M059J (cell line): ENCODE data around the gene FKBP2. TPM values are rescaled to one million over a fixed set of nuclear protein-coding genes. Genes with fewer than 3 reads are reported as not detected.

ENCODE experiments used
- DNase-seq: peaks from one replicate; pipeline ENCODE4 v3.0.0-alpha.2; 2012; ENCODE audit warnings: low read depth
- total RNA-seq: library from RNA; depleted of rRNA; stranded (reverse); fragments of >200 nt; shearing (Covaris generic); gene quantifications from 2 replicates; pipeline ENCODE4 v1.2.3, GENCODE V29; 2014; rRNA removed

Gene FKBP2
- total RNA-seq, result 100 and 104 TPM in 2 replicates

DNA sequence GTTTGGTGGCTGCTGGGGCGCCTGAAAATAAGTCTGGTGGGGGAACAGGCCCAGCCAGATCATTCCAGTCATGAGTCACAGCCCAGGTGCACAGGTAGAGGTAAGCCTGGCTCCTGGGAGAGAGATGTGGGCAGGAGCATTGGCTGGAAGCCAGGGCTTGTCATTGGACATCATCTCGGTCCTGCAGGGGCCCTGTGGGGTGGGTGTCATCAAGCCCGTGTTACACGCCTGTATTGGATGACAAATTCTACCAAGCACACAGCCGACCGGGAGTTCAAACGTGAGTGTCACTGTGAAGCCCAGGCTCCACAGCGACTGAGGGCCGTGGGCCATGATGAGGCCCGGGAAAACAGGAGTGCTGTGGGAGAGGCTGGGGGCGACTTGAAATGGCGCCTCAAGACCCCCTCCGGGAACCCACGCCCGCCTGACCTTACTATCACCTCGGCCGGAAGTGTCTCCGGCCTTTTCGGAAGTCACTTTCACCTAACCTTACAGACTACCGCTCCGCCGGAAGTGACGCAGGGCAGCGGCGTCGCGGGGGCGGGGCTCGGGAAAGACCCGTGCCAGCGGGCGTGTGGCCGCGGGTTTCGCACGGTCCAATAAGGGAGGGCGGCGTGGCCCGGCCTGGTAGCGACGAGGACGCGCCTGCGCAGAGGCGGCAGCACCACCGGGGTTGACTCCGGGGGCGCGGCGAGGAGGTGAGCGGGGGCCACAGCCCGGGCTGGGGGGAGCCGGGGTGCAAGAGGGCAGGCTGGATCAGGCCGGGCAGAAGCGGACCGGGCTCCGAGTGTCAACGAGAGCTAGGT, at the start of gene FKBP2:
Gene FKBP2, plus strand, starts transcription at position 661 of the 806 bp plus-strand sequence. CDS start 1,293 bp downstream, outside the sequence.
- DNase-seq, result peak; percentile 96

DNA sequence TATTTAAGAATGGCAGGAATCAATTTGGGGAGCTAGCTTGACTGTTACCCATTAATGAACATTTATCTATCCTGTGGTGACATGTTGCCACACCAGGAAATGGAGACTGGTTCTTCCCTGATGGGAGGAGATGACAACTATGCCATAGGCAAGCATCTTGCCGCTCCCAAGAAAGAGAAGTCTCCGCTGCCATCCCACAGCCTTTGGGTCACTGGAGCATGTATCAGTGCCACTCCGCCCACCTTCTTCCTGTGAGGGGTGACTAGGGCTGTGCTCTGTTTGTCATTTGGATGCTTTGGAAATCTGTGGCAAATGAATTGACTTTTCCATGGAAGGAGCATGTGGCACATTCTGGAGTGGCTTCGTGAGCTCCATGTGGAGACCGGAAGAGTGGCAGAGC, 48.5 kb upstream of the FKBP2 start:
- no peak for DNase-seq

DNA sequence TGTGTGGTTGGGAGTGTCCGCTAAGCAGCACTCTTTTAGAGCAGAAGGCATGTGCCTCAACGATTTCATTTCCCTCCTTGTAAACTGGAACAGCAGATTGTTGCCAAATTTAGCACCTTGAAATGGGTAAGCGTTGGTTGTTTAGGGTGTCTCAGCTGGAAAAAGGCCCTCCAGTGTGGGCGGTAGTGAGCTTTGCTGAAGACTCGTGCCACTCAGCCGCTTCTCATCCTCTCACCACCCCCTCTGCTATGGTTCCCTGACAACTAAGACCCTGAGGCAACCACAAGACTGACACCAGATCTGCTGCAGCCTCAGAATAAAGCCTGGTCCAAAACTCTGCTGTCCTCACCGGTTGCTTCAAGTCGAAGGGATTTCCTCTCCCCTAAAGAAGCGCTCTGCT, 44.3 kb upstream of the FKBP2 start:
- no peak for DNase-seq

- no peak for DNase-seq
Measured at GRCh38 chr11:64198511-64198910, 42.4 kb upstream of the FKBP2 start.

GRCh38 chr11:64201543-64201942, 39.4 kb upstream of the FKBP2 start:
- no peak for DNase-seq

DNA sequence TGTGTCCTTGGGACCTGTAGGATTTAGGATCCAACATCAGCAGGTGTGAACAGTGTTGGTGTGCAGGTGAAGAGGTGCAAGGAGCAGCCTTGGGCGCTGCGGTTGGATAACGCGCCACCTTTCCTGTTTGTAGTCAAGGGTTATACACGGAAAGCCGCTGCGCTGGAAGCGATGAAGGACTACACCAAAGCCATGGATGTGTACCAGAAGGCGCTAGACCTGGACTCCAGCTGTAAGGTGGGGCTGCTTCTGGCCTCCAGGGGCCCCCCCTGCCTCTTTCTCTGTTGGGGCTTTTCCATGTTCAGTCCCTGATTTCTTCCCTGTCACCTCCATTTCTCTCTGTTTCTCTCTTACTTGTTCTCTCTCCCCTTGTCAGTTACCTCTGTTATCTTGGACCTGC, 37.9 kb upstream of the FKBP2 start:
- no peak for DNase-seq

DNA sequence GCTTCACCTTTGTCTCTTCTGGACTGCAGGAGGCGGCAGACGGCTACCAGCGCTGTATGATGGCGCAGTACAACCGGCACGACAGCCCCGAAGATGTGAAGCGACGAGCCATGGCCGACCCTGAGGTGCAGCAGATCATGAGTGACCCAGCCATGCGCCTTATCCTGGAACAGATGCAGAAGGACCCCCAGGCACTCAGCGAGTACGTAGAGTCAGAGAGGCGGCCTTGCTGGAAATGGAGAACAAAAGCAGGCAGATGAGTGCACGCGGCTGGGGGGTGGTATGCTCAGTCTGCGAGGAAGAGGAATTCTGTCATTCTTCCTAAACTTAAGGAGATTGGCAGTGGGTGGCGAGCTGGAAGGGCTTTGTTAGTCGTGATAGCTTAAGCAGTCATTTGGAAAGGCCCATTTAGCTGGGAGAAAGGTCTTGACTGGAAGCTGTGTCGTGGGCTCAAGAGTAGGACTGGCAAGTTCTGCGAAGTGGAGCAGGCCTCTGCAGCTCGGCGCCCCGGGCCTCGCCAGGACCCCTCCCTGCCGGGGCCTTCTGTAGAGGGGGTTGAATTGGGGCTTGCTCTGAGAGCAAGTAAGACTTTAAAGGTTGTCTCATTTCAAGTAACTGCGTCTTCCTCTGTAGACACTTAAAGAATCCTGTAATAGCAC, 37.3 kb upstream of the FKBP2 start:
- no peak for DNase-seq

- no peak for DNase-seq
Measured at GRCh38 chr11:64204080-64204440, 36.8 kb upstream of the FKBP2 start.

- DNase-seq, result peak; percentile 93
Measured at GRCh38 chr11:64204464-64204989, 36.4 kb upstream of the FKBP2 start.

DNA sequence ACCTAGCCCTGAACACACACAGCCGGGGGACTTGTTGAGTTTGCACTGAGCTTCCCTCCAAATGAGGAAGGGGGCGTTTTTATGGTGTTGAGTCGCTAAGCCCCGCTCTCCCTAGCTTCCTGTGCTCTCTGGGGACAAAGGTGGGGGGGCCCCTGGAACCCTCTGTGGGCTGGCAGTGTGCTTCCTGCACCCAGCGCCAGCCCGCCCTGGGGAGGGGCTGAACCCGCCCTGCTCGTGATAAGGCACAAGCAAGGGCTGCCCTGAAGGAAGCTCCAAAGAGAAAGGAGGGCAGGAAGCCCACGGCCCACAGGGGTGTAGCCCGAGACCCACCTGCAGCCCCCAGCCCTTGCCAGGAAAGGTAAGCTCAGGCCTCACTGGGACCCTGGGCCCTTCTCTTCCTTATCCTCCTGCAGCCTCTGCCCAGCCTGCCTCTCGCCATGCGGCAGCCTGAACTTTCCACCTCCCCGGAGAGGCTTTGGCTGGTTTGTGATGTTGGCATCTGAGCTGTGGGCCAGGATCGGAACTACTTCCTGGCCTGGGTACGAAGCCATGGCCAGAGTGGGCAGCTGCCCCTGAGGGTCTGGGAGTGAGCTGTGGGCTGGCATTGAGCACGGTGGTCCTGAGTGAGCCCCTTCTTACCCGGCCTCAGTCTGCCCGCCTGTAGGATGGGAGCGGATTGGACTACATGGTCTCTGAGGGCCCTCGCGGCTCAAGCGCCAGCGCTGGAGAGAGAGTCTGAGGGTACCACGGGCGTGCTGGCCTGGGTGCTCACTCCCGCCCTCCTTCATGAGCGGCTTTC, 34.2 kb upstream of the FKBP2 start, which contains the start of gene FERMT3:
Gene FERMT3, plus strand, starts transcription at position 265 of the 799 bp plus-strand sequence. CDS start 644 bp downstream, outside the sequence.
- DNase-seq, result no peak

- peak; percentile 57 for DNase-seq
Measured at GRCh38 chr11:64207256-64208085, 33.4 kb upstream of the FKBP2 start.

GRCh38 chr11:64208086-64208795, 32.7 kb upstream of the FKBP2 start:
- no peak for DNase-seq

DNA sequence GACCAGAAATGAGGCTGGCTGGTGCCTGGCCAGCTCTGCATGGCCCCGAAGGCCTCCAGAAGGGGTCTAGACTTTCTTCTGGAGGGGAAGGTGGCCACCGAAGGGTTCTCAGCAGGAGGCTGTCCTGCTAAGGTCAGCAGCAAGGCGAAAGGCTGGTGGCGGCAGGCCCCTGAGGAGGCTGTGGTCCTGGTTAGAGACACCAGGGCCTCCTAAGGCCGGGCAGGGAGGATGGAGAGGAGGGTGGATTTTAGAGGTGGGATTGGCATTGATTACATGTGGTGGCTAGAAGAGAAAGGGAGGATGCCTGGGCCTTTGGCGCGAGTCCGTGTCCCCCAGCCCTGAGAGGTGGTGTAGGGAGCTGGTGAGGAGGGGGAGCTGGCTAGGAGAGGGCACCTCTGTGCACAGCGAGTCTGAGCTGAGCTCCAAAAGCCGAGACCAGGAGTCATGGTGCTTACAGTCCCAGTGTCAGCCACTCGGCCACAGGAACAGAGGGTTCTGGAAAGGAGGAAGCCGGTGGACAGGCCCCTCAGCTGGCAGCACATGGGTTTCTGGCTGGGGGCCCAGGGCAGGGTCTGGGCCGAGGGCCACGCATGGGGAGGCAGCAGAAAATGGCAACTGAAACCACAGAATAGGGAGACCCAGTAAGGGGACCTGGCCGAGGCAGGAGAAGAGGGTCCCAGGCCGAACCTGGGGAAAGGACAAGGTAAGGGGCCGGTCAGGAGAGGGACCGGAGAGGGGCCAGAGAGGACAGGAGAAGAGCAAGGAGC, 31.9 kb upstream of the FKBP2 start:
- DNase-seq, result no peak

GRCh38 chr11:64209563-64209843, 31.4 kb upstream of the FKBP2 start:
- DNase-seq, result no peak

- no peak for DNase-seq
Measured at GRCh38 chr11:64210301-64211020, 30.4 kb upstream of the FKBP2 start.

DNA sequence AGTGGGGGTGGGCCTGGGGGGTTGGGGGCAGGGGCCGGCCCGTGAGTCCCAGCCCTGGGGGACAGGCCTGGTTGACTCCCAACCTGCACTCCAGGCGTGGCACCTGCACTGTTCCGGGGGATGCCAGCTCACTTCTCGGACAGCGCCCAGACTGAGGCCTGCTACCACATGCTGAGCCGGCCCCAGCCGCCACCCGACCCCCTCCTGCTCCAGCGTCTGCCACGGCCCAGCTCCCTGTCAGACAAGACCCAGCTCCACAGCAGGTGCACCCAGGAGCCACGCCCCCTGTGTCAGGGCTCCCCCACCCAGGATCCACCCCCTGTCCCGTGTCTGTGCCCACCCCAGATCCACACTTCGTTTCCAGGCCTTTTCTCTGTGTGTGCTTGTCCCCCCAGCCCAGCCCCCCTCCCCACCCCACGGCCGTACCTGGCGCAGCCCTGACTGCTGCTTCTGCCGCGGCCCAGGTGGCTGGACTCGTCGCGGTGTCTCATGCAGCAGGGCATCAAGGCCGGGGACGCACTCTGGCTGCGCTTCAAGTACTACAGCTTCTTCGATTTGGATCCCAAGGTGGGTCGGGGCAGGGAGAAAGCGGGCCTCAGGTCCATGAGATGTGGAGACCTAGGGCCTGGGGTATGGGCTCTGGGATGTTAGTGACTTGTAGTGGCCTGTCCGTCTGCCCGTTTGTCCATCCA, 29.6 kb upstream of the FKBP2 start:
- no peak for DNase-seq

GRCh38 chr11:64216879-64217278, 24.0 kb upstream of the FKBP2 start:
- DNase-seq, result no peak

- DNase-seq, result no peak
Measured at GRCh38 chr11:64218628-64219353, 22.1 kb upstream of the FKBP2 start.
